IMR-90 (cell line): ENCODE measurements around the gene MPRIP. TPM values are rescaled to one million over a fixed set of nuclear protein-coding genes. Genes with fewer than 3 reads are reported as not detected.

ENCODE experiments used
- ATAC-seq: fragments of 200-7000 bp; cut with Tn5 transposase; 2 replicates; pipeline ENCODE4 v1.9.1; 2020; ENCODE audit warnings: low read depth, mild to moderate bottlenecking, moderate library complexity
- BruUV-seq: library from RNA; stranded (reverse); fragments of 400-500 nt; replicated peaks from 2 replicates; lab custom pipeline; 2021; lab: Mats Ljungman, UMichigan
- CTCF ChIA-PET: fragments of 300-600 bp; formaldehyde crosslinking; extraction: SDS; loops from one replicate; lab custom pipeline; 2021; ENCODE audit warnings: antibody characterized with exemption; lab: Yijun Ruan, JAX
- POLR2A ChIA-PET: fragments of 300-600 bp; sonication (Branson Sonifier 250); formaldehyde crosslinking; loops from one replicate; lab custom pipeline; 2022; ENCODE audit warnings: antibody characterized with exemption; ENCODE audit not compliant: unreplicated experiment; lab: Charles Lee
- DNase-seq: peaks from one replicate; pipeline ENCODE4 v3.0.0; 2013
- H2AFZ ChIP-seq: replicated peaks from 2 replicates; pipeline ENCODE3; 2013; ENCODE audit warnings: low read length, mild to moderate bottlenecking; ENCODE audit not compliant: poor library complexity
- H2AK5ac ChIP-seq: 2 replicates; pipeline ENCODE4 v1.6.1; 2013; ENCODE audit warnings: low read depth, low read length, inconsistent platforms
- H2AK9ac ChIP-seq: replicated peaks from 2 replicates; pipeline ENCODE3; 2013; ENCODE audit warnings: mild to moderate bottlenecking, low read depth, low read length, moderate library complexity; ENCODE audit not compliant: poor library complexity
- H2BK120ac ChIP-seq: 2 replicates; pipeline ENCODE4 v1.6.1; 2013; ENCODE audit warnings: low read depth, low read length, inconsistent platforms
- H2BK15ac ChIP-seq: 3 replicates; pipeline ENCODE4 v1.6.1; 2013; ENCODE audit warnings: low read depth, low read length, inconsistent platforms
- H2BK20ac ChIP-seq: 2 replicates; pipeline ENCODE4 v1.6.1; 2013; ENCODE audit warnings: low read depth, mild to moderate bottlenecking, inconsistent platforms, low read length, moderate library complexity
- H2BK5ac ChIP-seq: 2 replicates; pipeline ENCODE4 v1.6.1; 2013; ENCODE audit warnings: mild to moderate bottlenecking, low read depth, low read length, inconsistent platforms; ENCODE audit not compliant: poor library complexity, severe bottlenecking
- H3K14ac ChIP-seq: replicated peaks from 2 replicates; pipeline ENCODE4 v1.6.1; 2013; ENCODE audit warnings: low read depth, low read length, inconsistent platforms
- H3K18ac ChIP-seq: 2 replicates; pipeline ENCODE4 v1.6.1; 2013; ENCODE audit warnings: low read depth, low read length, control low read depth
- H3K23ac ChIP-seq: 2 replicates; pipeline ENCODE4 v1.6.1; 2013; ENCODE audit warnings: low read depth, low read length, inconsistent platforms
- H3K27ac ChIP-seq: 2 replicates; pipeline ENCODE4 v1.5.1; 2013; ENCODE audit warnings: mild to moderate bottlenecking, control low read depth, low read length; ENCODE audit not compliant: insufficient read depth
- H3K27me3 ChIP-seq: 2 replicates; pipeline ENCODE4 v1.6.1; 2013; ENCODE audit warnings: low read length; ENCODE audit not compliant: control insufficient read depth, insufficient read depth
- H3K36me3 ChIP-seq: 2 replicates; pipeline ENCODE4 v1.6.1; 2013; ENCODE audit warnings: low read length, mixed read lengths; ENCODE audit not compliant: control insufficient read depth, insufficient read depth
- H3K4ac ChIP-seq: 2 replicates; pipeline ENCODE4 v1.6.1; 2013; ENCODE audit warnings: low read depth, low read length, inconsistent platforms
- H3K4me1 ChIP-seq: 2 replicates; pipeline ENCODE4 v1.6.1; 2013; ENCODE audit warnings: low read length, mixed read lengths; ENCODE audit not compliant: control insufficient read depth, insufficient read depth
- H3K4me2 ChIP-seq: 2 replicates; pipeline ENCODE4 v1.6.1; 2013; ENCODE audit warnings: low read depth, mild to moderate bottlenecking, control low read depth, low read length, moderate library complexity
- H3K4me3 ChIP-seq: 2 replicates; pipeline ENCODE4 v1.5.1; 2013; ENCODE audit warnings: low read depth, mild to moderate bottlenecking, control low read depth, low read length, moderate library complexity; ENCODE audit not compliant: insufficient read depth
- H3K56ac ChIP-seq: 2 replicates; pipeline ENCODE4 v1.6.1; 2013; ENCODE audit warnings: low read length, inconsistent platforms; ENCODE audit not compliant: insufficient read depth; ENCODE audit errors: extremely low read depth
- H3K79me1 ChIP-seq, 2 experiments: 2 replicates each; pipeline ENCODE4 v1.6.1; 2013; ENCODE audit warnings: low read length in 2 of 2, inconsistent platforms in 1 of 2, low read depth in 1 of 2
- H3K9ac ChIP-seq: 2 replicates; pipeline ENCODE4 v1.6.1; 2013; ENCODE audit warnings: low read depth, low read length, control low read depth
- H3K9me1 ChIP-seq: 2 replicates; pipeline ENCODE4 v1.6.1; 2013; ENCODE audit warnings: low read length, inconsistent platforms; ENCODE audit not compliant: insufficient read depth
- H3K9me3 ChIP-seq: 2 replicates; pipeline ENCODE4 v1.6.1; 2013; ENCODE audit warnings: low read length; ENCODE audit not compliant: control insufficient read depth, insufficient read depth
- H4K20me1 ChIP-seq: 2 replicates; pipeline ENCODE4 v1.6.1; 2013; ENCODE audit warnings: low read length, inconsistent platforms; ENCODE audit not compliant: insufficient read depth
- H4K5ac ChIP-seq: 2 replicates; pipeline ENCODE4 v1.6.1; 2013; ENCODE audit warnings: mild to moderate bottlenecking, low read depth, low read length, control low read depth
- H4K8ac ChIP-seq, 2 experiments: 2 replicates each; pipeline ENCODE4 v1.6.1; 2013; ENCODE audit warnings: low read depth in 2 of 2, low read length in 2 of 2, control low read depth in 1 of 2, inconsistent platforms in 1 of 2
- H4K91ac ChIP-seq: 2 replicates; pipeline ENCODE4 v1.6.1; 2013; ENCODE audit warnings: low read depth, low read length, inconsistent platforms; ENCODE audit not compliant: insufficient read depth
- BHLHE40 ChIP-seq: fragments of 150-350 bp; IDR thresholded peaks from 2 replicates; pipeline ENCODE4 v1.6.1; 2016; ENCODE audit warnings: mild to moderate bottlenecking, low read depth, low read length
- CEBPB ChIP-seq: IDR thresholded peaks from 2 replicates; pipeline ENCODE4 v1.6.1; 2012; ENCODE audit warnings: low read depth, low read length, improper control_type of control experiment
- FOS ChIP-seq: fragments of 150-350 bp; IDR thresholded peaks from 2 replicates; pipeline ENCODE4 v1.6.1; 2016; ENCODE audit warnings: low read depth, low read length
- MAFK ChIP-seq: IDR thresholded peaks from 2 replicates; pipeline ENCODE4 v1.6.1; 2012; ENCODE audit warnings: low read depth, low read length, improper control_type of control experiment
- MAZ ChIP-seq: IDR thresholded peaks from 2 replicates; pipeline ENCODE4 v1.6.1; 2012; ENCODE audit warnings: low read depth, mild to moderate bottlenecking, low read length, improper control_type of control experiment, moderate library complexity, borderline replicate concordance
- MXI1 ChIP-seq: IDR thresholded peaks from 2 replicates; pipeline ENCODE4 v1.6.1; 2012; ENCODE audit warnings: low read depth, mild to moderate bottlenecking, low read length, moderate library complexity, borderline replicate concordance
- POLR2A ChIP-seq: IDR thresholded peaks from 2 replicates; pipeline ENCODE4 v1.6.1; 2012; ENCODE audit warnings: mild to moderate bottlenecking, low read depth, low read length
- WGBS, 2 experiments: methylation state at CpG; one replicate each; pipeline versions ENCODE4 v1.1.5 to v1.1.7; 2013; ENCODE audit warnings: missing lambda C conversion rate in 2 of 2; ENCODE audit not compliant: insufficient read length in 1 of 2; ENCODE audit errors: extremely low coverage in 2 of 2; 5-methylcytosine and 5-hydroxymethylcytosine counted together
- dilution Hi-C: fragments of 300-500 bp; cut with HindIII; formaldehyde crosslinking; loops from one replicate; pipeline ENCODE4 v1.14.3; 2018; ENCODE audit warnings: low sequenced_read_pairs; ENCODE audit not compliant: unreplicated experiment
- in situ Hi-C: fragments of 300-500 bp; cut with MboI; formaldehyde crosslinking; loops from 3 replicates; pipeline ENCODE4 v1.14.3; 2019; ENCODE audit warnings: low sequenced_read_pairs, inconsistent platforms, mixed read lengths
- intact Hi-C: fragments of 100-400 bp; cut with micrococcal nuclease; formaldehyde crosslinking; loops from 2 replicates; pipeline ENCODE4 v1.10.0; 2022
- polyA plus RNA-seq, 3 experiments: library from polyadenylated mRNA; depleted of rRNA; stranded (reverse); fragments of >200 nt; gene quantifications; 2 replicates each; pipeline ENCODE4 v1.2.3, GENCODE V29; 2012; ENCODE audit warnings: low replicate concordance in 1 of 3
- total RNA-seq: library from RNA; depleted of rRNA; stranded (reverse); fragments of >200 nt; gene quantifications from 2 replicates; pipeline ENCODE4 v1.2.3, GENCODE V29; 2012
- TF ChIP-seq, protein P1 (sequence below): fragments of 150-350 bp; IDR thresholded peaks from 2 replicates; pipeline ENCODE4 v1.6.1; 2016; ENCODE audit warnings: low read depth, mild to moderate bottlenecking, low read length, moderate library complexity, borderline replicate concordance
- TF ChIP-seq, protein P2 (sequence below): conservative IDR thresholded peaks from 2 replicates; pipeline ENCODE4 v1.5.1; 2012; ENCODE audit warnings: mild to moderate bottlenecking, low read depth, low read length, improper control_type of control experiment

The MPRIP gene
- total and polyA plus RNA-seq, 2 of the 4 experiments (the other 2 are of a cell fraction): 111 to 149 TPM

DNA sequence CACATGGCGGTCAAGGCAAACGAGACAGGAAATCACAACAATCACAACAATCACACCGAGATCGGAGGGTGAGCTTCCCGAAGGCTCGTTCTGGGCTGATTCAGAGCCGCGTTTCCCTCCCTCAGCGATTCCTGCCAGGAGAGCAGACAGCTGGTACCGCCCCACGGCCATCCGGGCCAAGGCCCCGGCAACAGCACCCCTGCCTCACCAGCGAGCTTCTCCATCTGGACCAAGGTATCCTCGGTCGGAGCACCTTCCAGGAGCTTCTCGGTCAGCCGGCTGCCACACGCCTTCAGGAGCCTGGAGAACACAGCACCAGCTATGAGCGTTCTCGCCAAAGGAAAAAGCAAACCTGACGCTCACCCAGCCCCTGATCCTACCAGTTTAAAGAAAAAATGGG lies 179.1 kb downstream of the MPRIP start:
- no peak overlapping the region for H4K8ac ChIP-seq
- BruUV-seq: no TSS peak
- intact Hi-C loops (no loop called here), dilution Hi-C loops (no loop called here), in situ Hi-C loops (no loop called here)
- H3K27ac ChIP-seq: no peak overlapping the region
- no peak overlapping the region for H2BK5ac ChIP-seq
- H3K4me1 ChIP-seq: no peaks in the 10 kb centered on the region
- peaks cover 18% of the 10 kb centered on the region for H4K20me1 ChIP-seq
- no peak overlapping the region for H2BK120ac ChIP-seq
- H2AK5ac ChIP-seq: no peak overlapping the region
- WGBS, 2 experiments: 100% methylated on average over 2 of the region's 22 CpGs; no CpG with 5 or more reads in 1 of the 2 experiments
- no peak for DNase-seq
- TF ChIP-seq POLR2A: no peak
- TF ChIP-seq MXI1: no peak
- no peak for TF ChIP-seq CEBPB
- TF ChIP-seq, protein P1, sequence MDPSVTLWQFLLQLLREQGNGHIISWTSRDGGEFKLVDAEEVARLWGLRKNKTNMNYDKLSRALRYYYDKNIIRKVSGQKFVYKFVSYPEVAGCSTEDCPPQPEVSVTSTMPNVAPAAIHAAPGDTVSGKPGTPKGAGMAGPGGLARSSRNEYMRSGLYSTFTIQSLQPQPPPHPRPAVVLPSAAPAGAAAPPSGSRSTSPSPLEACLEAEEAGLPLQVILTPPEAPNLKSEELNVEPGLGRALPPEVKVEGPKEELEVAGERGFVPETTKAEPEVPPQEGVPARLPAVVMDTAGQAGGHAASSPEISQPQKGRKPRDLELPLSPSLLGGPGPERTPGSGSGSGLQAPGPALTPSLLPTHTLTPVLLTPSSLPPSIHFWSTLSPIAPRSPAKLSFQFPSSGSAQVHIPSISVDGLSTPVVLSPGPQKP: no peak
- TF ChIP-seq FOS: no peak
- TF ChIP-seq MAFK: no peak
- TF ChIP-seq, protein P2, sequence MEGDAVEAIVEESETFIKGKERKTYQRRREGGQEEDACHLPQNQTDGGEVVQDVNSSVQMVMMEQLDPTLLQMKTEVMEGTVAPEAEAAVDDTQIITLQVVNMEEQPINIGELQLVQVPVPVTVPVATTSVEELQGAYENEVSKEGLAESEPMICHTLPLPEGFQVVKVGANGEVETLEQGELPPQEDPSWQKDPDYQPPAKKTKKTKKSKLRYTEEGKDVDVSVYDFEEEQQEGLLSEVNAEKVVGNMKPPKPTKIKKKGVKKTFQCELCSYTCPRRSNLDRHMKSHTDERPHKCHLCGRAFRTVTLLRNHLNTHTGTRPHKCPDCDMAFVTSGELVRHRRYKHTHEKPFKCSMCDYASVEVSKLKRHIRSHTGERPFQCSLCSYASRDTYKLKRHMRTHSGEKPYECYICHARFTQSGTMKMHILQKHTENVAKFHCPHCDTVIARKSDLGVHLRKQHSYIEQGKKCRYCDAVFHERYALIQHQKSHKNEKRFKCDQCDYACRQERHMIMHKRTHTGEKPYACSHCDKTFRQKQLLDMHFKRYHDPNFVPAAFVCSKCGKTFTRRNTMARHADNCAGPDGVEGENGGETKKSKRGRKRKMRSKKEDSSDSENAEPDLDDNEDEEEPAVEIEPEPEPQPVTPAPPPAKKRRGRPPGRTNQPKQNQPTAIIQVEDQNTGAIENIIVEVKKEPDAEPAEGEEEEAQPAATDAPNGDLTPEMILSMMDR: no peak
- TF ChIP-seq MAZ: no peak
- no peak for TF ChIP-seq BHLHE40
- no peak overlapping the region for H4K91ac ChIP-seq
- H3K36me3 ChIP-seq: peaks cover 88% of the 10 kb centered on the region
- no peak overlapping the region for H2BK15ac ChIP-seq
- POLR2A ChIA-PET: no interaction called here
- H3K9me3 ChIP-seq: no peaks in the 10 kb centered on the region
- H3K4ac ChIP-seq: no peak overlapping the region
- H3K79me1 ChIP-seq: peaks cover 3 to 50% of the 10 kb centered on the region in 2 experiments; a peak in 3 of 4 replicates
- 0 out of 2 replicates have a peak, but pooled peaks cover 8% of the 10 kb centered on the region for H3K9me1 ChIP-seq
- no peak overlapping the region for H3K14ac ChIP-seq
- CTCF ChIA-PET: interaction anchor here (0.6 kb wide), 1 partner anchor 10 kb away, joined by 3 read pairs; no protein-coding TSS in a partner anchor
- H2BK20ac ChIP-seq: no peak overlapping the region
- H3K23ac ChIP-seq: no peak overlapping the region
- H2AK9ac ChIP-seq: no peak overlapping the region
- H3K18ac ChIP-seq: no peak overlapping the region
- no peak overlapping the region for H3K4me2 ChIP-seq
- ATAC-seq: no peak
- no peak overlapping the region for H3K4me3 ChIP-seq
- H3K56ac ChIP-seq: no peak overlapping the region
- H3K9ac ChIP-seq: no peak overlapping the region
- H2AFZ ChIP-seq: no peak overlapping the region
- H3K27me3 ChIP-seq: no peaks in the 10 kb centered on the region
- no peak overlapping the region for H4K5ac ChIP-seq
